H1 (cell line): Measurements from ENCODE around the gene RTN4. TPM values are rescaled to one million over a fixed set of nuclear protein-coding genes. Genes with fewer than 3 reads are reported as not detected.
A peak's percentile ranks its signal among the peaks of the same experiment; 100 is the strongest.

Experiments
- CTCF ChIA-PET: fragments of 300-600 bp; sonication (Branson Sonifier 250); formaldehyde crosslinking; loops from one replicate; lab custom pipeline; 2021; ENCODE audit not compliant: partially characterized antibody; lab: Charles Lee
- POLR2A ChIA-PET: fragments of 300-600 bp; sonication (Branson Sonifier 250); formaldehyde crosslinking; loops from one replicate; lab custom pipeline; 2021; ENCODE audit warnings: inconsistent platforms; ENCODE audit not compliant: partially characterized antibody; lab: Charles Lee
- DNase-seq, 2 experiments: peaks; one replicate each; pipeline versions ENCODE4 v3.0.0 to v3.0.0-alpha.2; 2010 to 2022; ENCODE audit warnings: low spot score in 2 of 2, low read depth in 1 of 2, mixed read lengths in 1 of 2
- FAIRE-seq: peaks from 2 replicates; lab custom pipeline; 2011; peaks lifted over from hg19 to GRCh38; lab: Jason Lieb, UNC
- H2AFZ ChIP-seq: 2 replicates; pipeline ENCODE4 v1.8.1; 2012; ENCODE audit warnings: low read length, inconsistent platforms
- H2AK5ac ChIP-seq: 2 replicates; pipeline ENCODE4 v1.6.1; 2013; ENCODE audit warnings: low read depth, low read length
- H2BK120ac ChIP-seq: replicated peaks from 2 replicates; pipeline ENCODE3; 2013; ENCODE audit warnings: low read depth, low read length, inconsistent platforms
- H2BK12ac ChIP-seq: 2 replicates; pipeline ENCODE4 v1.6.1; 2013; ENCODE audit warnings: low read depth, low read length
- H2BK15ac ChIP-seq: 2 replicates; pipeline ENCODE4 v1.6.1; 2013; ENCODE audit warnings: low read length
- H2BK20ac ChIP-seq: 2 replicates; pipeline ENCODE4 v1.6.1; 2013; ENCODE audit warnings: low read length
- H2BK5ac ChIP-seq: 2 replicates; pipeline ENCODE4 v1.6.1; 2013; ENCODE audit warnings: low read depth, low read length
- H3K14ac ChIP-seq: 2 replicates; pipeline ENCODE4 v1.6.1; 2013; ENCODE audit warnings: inconsistent platforms; ENCODE audit not compliant: insufficient read length
- H3K18ac ChIP-seq: 2 replicates; pipeline ENCODE4 v1.6.1; 2013; ENCODE audit warnings: low read length; ENCODE audit errors: extremely low read depth
- H3K23ac ChIP-seq: 2 replicates; pipeline ENCODE4 v1.6.1; 2013; ENCODE audit warnings: inconsistent platforms; ENCODE audit not compliant: insufficient read length
- H3K23me2 ChIP-seq: 2 replicates; pipeline ENCODE4 v1.6.1; 2013; ENCODE audit warnings: low read depth, low read length
- H3K27ac ChIP-seq: 2 replicates; pipeline ENCODE4 v1.6.1; 2011; ENCODE audit warnings: low read depth, low read length, inconsistent platforms
- H3K27me3 ChIP-seq, 4 experiments: replicated peaks in 1 of 4; 1 replicate in 1 of 4; 2 replicates in 3 of 4; pipeline versions ENCODE4 v1.6.1 to v1.8.1; 2011 to 2013; ENCODE audit warnings: low read length in 3 of 4, mild to moderate bottlenecking in 3 of 4, inconsistent platforms in 2 of 4, mixed read lengths in 2 of 4, moderate library complexity in 1 of 4; ENCODE audit not compliant: control insufficient read depth in 3 of 4, insufficient read depth in 3 of 4; ENCODE audit errors: extremely low read depth in 1 of 4
- H3K36me3 ChIP-seq, 4 experiments: 2 replicates each; pipeline versions ENCODE4 v1.6.1 to v1.8.1; 2011 to 2013; ENCODE audit warnings: mild to moderate bottlenecking in 4 of 4, low read length in 3 of 4, moderate library complexity in 2 of 4, control low read depth in 1 of 4, inconsistent platforms in 1 of 4; ENCODE audit not compliant: insufficient read depth in 4 of 4, control insufficient read depth in 2 of 4
- H3K4ac ChIP-seq: replicated peaks from 2 replicates; pipeline ENCODE3; 2013; ENCODE audit warnings: low read length, low read depth, mixed read lengths, inconsistent platforms; ENCODE audit not compliant: insufficient read length
- H3K4me1 ChIP-seq, 4 experiments: replicated peaks in 1 of 4; 1 replicate in 1 of 4; 2 replicates in 3 of 4; pipeline versions ENCODE4 v1.6.1 to v1.8.1; 2011 to 2013; ENCODE audit warnings: low read length in 3 of 4, inconsistent platforms in 2 of 4, mixed read lengths in 1 of 4; ENCODE audit not compliant: insufficient read depth in 4 of 4, control insufficient read depth in 3 of 4
- H3K4me2 ChIP-seq, 2 experiments: 2 replicates each; pipeline versions ENCODE4 v1.6.1 to v1.8.1; 2011 to 2013; ENCODE audit warnings: low read depth in 2 of 2, low read length in 2 of 2, control low read depth in 1 of 2, inconsistent platforms in 1 of 2, mild to moderate bottlenecking in 1 of 2; ENCODE audit not compliant: insufficient read depth in 1 of 2
- H3K4me3 ChIP-seq, 4 experiments: fragments of 200-600, 300-600 bp in 1 of 4; sonication (generic), shearing (Covaris generic), sonication (Bioruptor Twin) in 1 of 4; 2 replicates each; pipeline versions ENCODE4 v1.5.1 to v1.8.1; 2011 to 2016; ENCODE audit warnings: low read length in 4 of 4, low read depth in 3 of 4, control low read depth in 2 of 4, inconsistent platforms in 2 of 4, mild to moderate bottlenecking in 2 of 4, mixed read lengths in 1 of 4, moderate library complexity in 1 of 4; ENCODE audit not compliant: insufficient read depth in 2 of 4; ENCODE audit errors: extremely low read depth in 1 of 4
- H3K56ac ChIP-seq: replicated peaks from 2 replicates; pipeline ENCODE3; 2013; ENCODE audit warnings: low read depth, mild to moderate bottlenecking, mixed read lengths, low read length, inconsistent platforms; ENCODE audit not compliant: insufficient read length
- H3K79me1 ChIP-seq: 2 replicates; pipeline ENCODE4 v1.6.1; 2013; ENCODE audit warnings: low read depth, low read length, control low read depth
- H3K79me2 ChIP-seq, 2 experiments: 2 replicates each; pipeline versions ENCODE4 v1.6.1 to v1.8.1; 2012 to 2013; ENCODE audit warnings: low read length in 2 of 2, mild to moderate bottlenecking in 2 of 2, inconsistent platforms in 1 of 2; ENCODE audit not compliant: insufficient read depth in 2 of 2, control insufficient read depth in 1 of 2
- H3K9ac ChIP-seq, 4 experiments: replicated peaks in 1 of 4; 1 replicate in 1 of 4; 2 replicates in 3 of 4; pipeline versions ENCODE4 v1.6.1 to v1.8.1; 2011 to 2013; ENCODE audit warnings: low read depth in 3 of 4, low read length in 3 of 4, control low read depth in 2 of 4, mild to moderate bottlenecking in 2 of 4, moderate library complexity in 2 of 4, inconsistent platforms in 1 of 4; ENCODE audit errors: extremely low read depth in 1 of 4
- H3K9me3 ChIP-seq, 2 experiments: 2 replicates each; pipeline versions ENCODE4 v1.6.1 to v1.8.1; 2012 to 2013; ENCODE audit warnings: mild to moderate bottlenecking in 2 of 2, moderate library complexity in 2 of 2, control low read depth in 1 of 2, inconsistent platforms in 1 of 2, low read depth in 1 of 2, low read length in 1 of 2, mixed read lengths in 1 of 2; ENCODE audit not compliant: insufficient read depth in 2 of 2
- H4K20me1 ChIP-seq, 2 experiments: replicated peaks in 1 of 2; 2 replicates each; pipeline versions ENCODE3 to v1.8.1; 2011 to 2013; ENCODE audit warnings: inconsistent platforms in 2 of 2, low read length in 2 of 2, mild to moderate bottlenecking in 1 of 2; ENCODE audit not compliant: insufficient read depth in 2 of 2, control insufficient read depth in 1 of 2
- H4K5ac ChIP-seq: 2 replicates; pipeline ENCODE4 v1.6.1; 2013; ENCODE audit warnings: low read length, low read depth, mixed read lengths, inconsistent platforms; ENCODE audit not compliant: insufficient read length
- H4K8ac ChIP-seq: 2 replicates; pipeline ENCODE4 v1.8.0; 2013; ENCODE audit warnings: mild to moderate bottlenecking, moderate library complexity, low read length, inconsistent platforms; ENCODE audit not compliant: insufficient read depth; ENCODE audit errors: extremely low read depth
- H4K91ac ChIP-seq: replicated peaks from 2 replicates; pipeline ENCODE3; 2013; ENCODE audit warnings: low read length, mixed read lengths, inconsistent platforms; ENCODE audit not compliant: insufficient read length
- BACH1 ChIP-seq: IDR thresholded peaks from 2 replicates; pipeline ENCODE4 v1.6.1; 2012; ENCODE audit warnings: low read length, improper control_type of control experiment
- CEBPB ChIP-seq: IDR thresholded peaks from 2 replicates; pipeline ENCODE4 v1.6.1; 2012; ENCODE audit warnings: low read depth, low read length
- EZH2 ChIP-seq: fragments of 200-600 bp; sonication (generic); IDR thresholded peaks from 2 replicates; pipeline ENCODE4 v1.7.1; 2012; ENCODE audit warnings: low read depth, mild to moderate bottlenecking, moderate library complexity, low read length, inconsistent platforms; ENCODE audit not compliant: severe bottlenecking
- KDM5A ChIP-seq: fragments of 200-600 bp; IDR thresholded peaks from 2 replicates; pipeline ENCODE4 v1.7.1; 2012; ENCODE audit warnings: mild to moderate bottlenecking, low read length, inconsistent platforms, mixed read lengths
- PHF8 ChIP-seq: fragments of 200-600 bp; sonication (generic); conservative IDR thresholded peaks from 2 replicates; pipeline ENCODE4 v1.7.1; 2012; ENCODE audit warnings: low read depth, mild to moderate bottlenecking, inconsistent platforms, low read length, moderate library complexity
- POLR2A ChIP-seq, 2 experiments: IDR thresholded peaks; 1 replicate in 1 of 2; 2 replicates in 1 of 2; pipeline ENCODE4 v1.6.1; 2011; ENCODE audit warnings: low read depth in 2 of 2, low read length in 2 of 2, mild to moderate bottlenecking in 2 of 2; ENCODE audit errors: control extremely low read depth in 1 of 2
- RFX5 ChIP-seq: IDR thresholded peaks from 2 replicates; pipeline ENCODE4 v1.6.1; 2011; ENCODE audit warnings: low read depth, low read length, improper control_type of control experiment, borderline replicate concordance
- SP4 ChIP-seq: IDR thresholded peaks from 2 replicates; pipeline ENCODE4 v1.6.1; 2012; ENCODE audit warnings: low read length, inconsistent platforms
- TAF1 ChIP-seq: IDR thresholded peaks from 2 replicates; pipeline ENCODE4 v1.6.1; 2011; ENCODE audit warnings: mild to moderate bottlenecking, low read depth, low read length
- TBP ChIP-seq: IDR thresholded peaks from 2 replicates; pipeline ENCODE4 v1.6.1; 2011; ENCODE audit warnings: low read depth, low read length, improper control_type of control experiment
- ZNF274 ChIP-seq: IDR thresholded peaks from 2 replicates; pipeline ENCODE4 v1.7.0; 2012; ENCODE audit warnings: low read length, borderline replicate concordance; ENCODE audit errors: extremely low read depth
- WGBS, 2 experiments: shearing (Covaris generic) in 1 of 2; methylation state at CpG; one replicate each; pipeline versions ENCODE4 v1.1.6 to v1.1.7; 2013 to 2015; ENCODE audit warnings: low lambda C conversion rate in 2 of 2, mixed read lengths in 2 of 2, inconsistent platforms in 1 of 2, low coverage in 1 of 2, missing lambda C conversion rate in 1 of 2; ENCODE audit not compliant: insufficient replicate concordance in 2 of 2, insufficient coverage in 1 of 2, insufficient read length in 1 of 2; ENCODE audit errors: extremely low coverage in 1 of 2, missing lambda C conversion rate in 1 of 2; 5-methylcytosine and 5-hydroxymethylcytosine counted together
- polyA plus RNA-seq, 7 experiments: library from polyadenylated mRNA; depleted of rRNA in 3 of 7; stranded (reverse) in 5 of 7; unstranded in 2 of 7; fragments of >200 nt in 5 of 7; fragments of 200-250 nt in 2 of 7; gene quantifications; 1 replicate in 5 of 7; 2 replicates in 1 of 7; 4 replicates in 1 of 7; pipeline versions ENCODE4 v1.2.1 to v1.2.3, GENCODE V29; 2011 to 2013; ENCODE audit warnings: missing spikeins in 2 of 7, mixed read lengths in 2 of 7
- total RNA-seq: library from RNA; stranded (reverse); fragmentation: NEBNext Ultra II Directional; extraction: Animal tissue kit (Norgen Biotek cat#: 25700); gene quantifications from 2 replicates; pipeline ENCODE4 v1.2.1, GENCODE V29; 2021
- TF ChIP-seq, protein P1 (sequence below): IDR thresholded peaks from 2 replicates; pipeline ENCODE4 v1.6.1; 2012; ENCODE audit warnings: inconsistent platforms

The RTN4 gene
- total and polyA plus RNA-seq, 2 of the 8 experiments (the other 6 are each of a cell fraction or from before 2014, with no cell fraction given) = 179 to 242 TPM

DNA sequence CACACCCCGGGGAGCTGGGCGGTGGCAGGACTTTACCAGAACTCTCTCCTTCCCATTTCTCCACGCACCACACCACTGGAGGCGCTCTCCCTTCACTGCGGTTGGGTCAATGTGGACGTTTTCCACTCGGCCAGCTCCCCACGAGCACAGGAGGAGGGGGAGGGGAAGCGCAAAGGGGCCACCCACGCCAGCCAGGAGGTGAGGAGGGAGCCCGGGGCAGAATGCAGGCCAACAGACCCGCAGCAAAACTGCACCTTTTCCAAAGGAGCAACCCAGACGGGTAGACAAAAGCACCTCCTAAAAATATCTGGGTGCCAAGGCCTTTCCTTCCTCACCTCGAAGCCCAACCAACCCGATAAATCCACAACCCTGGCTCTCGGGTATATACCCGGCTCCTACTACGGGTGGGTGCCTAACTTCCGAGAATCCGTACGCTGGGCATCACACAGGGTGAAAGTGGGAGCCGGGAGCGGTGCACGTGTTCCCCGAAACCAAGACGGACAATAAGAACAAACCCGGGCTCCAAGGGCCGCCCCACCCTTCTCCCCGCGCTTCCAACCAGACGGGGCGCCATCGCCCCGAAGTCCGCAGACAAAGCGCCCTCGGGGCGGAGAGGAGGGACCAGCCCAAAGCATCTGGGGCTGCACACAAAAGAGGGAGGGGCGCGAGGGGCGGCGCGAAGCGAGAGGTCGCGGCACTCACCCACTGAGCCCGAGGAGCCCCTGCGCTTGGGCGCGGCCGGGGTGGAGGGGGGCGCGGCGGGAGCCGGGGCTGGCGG is 1.0 kb downstream of the RTN4 start:
- Histone ChIP-seq H3K9me3 (no peaks in the 10 kb centered on the region), H3K4ac (peak overlapping the region; percentile 93), H4K5ac (peak overlapping the region; percentile 85), H3K27ac (peak overlapping the region; percentile 98), H3K9ac (peak overlapping the region; percentile 93 to 97 (median 96)), H2BK12ac (peak overlapping the region; percentile 43; the same call in 1 of the 2 replicates), H4K8ac (peak overlapping the region; percentile 98), H3K23ac (no peak overlapping the region), H3K18ac (peak overlapping the region; percentile 95), H3K27me3 (no peaks in the 10 kb centered on the region), H2BK5ac (peak overlapping the region; percentile 97), H2AFZ (no peak overlapping the region), H3K79me1 (no peaks in the 10 kb centered on the region), H3K4me2 (peak overlapping the region; percentile 89 to 93), H3K79me2 (peaks cover 37 to 53% of the 10 kb centered on the region in 2 experiments), H2AK5ac (peak overlapping the region; percentile 1; the same call in 1 of the 2 replicates), H3K23me2 (peaks cover 4% of the 10 kb centered on the region), H2BK20ac (0 out of 2 replicates have a peak overlapping the region, but pooled peaks have one; percentile 21), H3K4me3 (peak overlapping the region; percentile 82 to 100 (median 94)), H3K14ac (peak overlapping the region; percentile 16), H2BK15ac (0 out of 2 replicates have a peak overlapping the region, but pooled peaks have one; percentile 32), H2BK120ac (peak overlapping the region; percentile 87), H3K4me1 (peaks cover 0 to 10% (median 5%) of the 10 kb centered on the region in 4 experiments; a peak in 3 of 7 replicates), H4K20me1 (peaks cover 18 to 21% of the 10 kb centered on the region in 2 experiments), H3K36me3 (no peaks in the 10 kb centered on the region; a peak in 1 of 8 replicates), H3K56ac (peak overlapping the region; percentile 92), H4K91ac (peak overlapping the region; percentile 83)
- FAIRE-seq (no peak), DNase-seq (peak; percentile 36 to 82)
- ChIA-PET CTCF (interaction anchor here (0.8 to 2.4 kb wide), 26 partner anchors 17 to 176 kb away, joined by 3 to 12 read pairs (median 4); no protein-coding TSS in a partner anchor), POLR2A (interaction anchor here (0.6 to 3.3 kb wide), 33 partner anchors 8 to 1078 kb away, joined by 3 to 21 read pairs (median 4); partner anchors contain the start of genes CLHC1, PSME4 and RPS27A)
- WGBS, 2 experiments = 1% methylated on average over 36 of the region's 56 CpGs; no CpG with 5 or more reads in 1 of the 2 experiments
- TF ChIP-seq PHF8 (peak; percentile 67), POLR2A (IDR thresholded peaks at IDR 0.05; ENCODE audit: control extremely low read depth in 1 of 2, low read depth in 2 of 2, low read length in 2 of 2) (peak; percentile 14 to 66; a peak in 2 of 3 replicates), BACH1 (peak; percentile 83), ZNF274 (no peak), SP4 (no peak), EZH2 (no peak), KDM5A (no peak), RFX5 (no peak), TBP (peak; percentile 62), TAF1 (peak; percentile 63), CEBPB (no peak)
- TF ChIP-seq, protein P1, sequence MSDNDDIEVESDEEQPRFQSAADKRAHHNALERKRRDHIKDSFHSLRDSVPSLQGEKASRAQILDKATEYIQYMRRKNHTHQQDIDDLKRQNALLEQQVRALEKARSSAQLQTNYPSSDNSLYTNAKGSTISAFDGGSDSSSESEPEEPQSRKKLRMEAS = peak; percentile 50; the same call in 1 of the 2 replicates
